GM23248 (cell line): ENCODE results near the gene ARSA. TPM values are rescaled to one million over a fixed set of nuclear protein-coding genes. Genes with fewer than 3 reads are reported as not detected.
"Not testable (repeated sequence)": the region's sequence is repeated elsewhere in the genome, so short reads cannot be mapped to it uniquely, and the experiment has no call there.

Experiments
- DNase-seq: peaks from one replicate; pipeline ENCODE4 v3.0.0-alpha.2; 2015
- H2AFZ ChIP-seq: fragments of 200-600 bp; sonication (generic); 2 replicates; pipeline ENCODE4 v1.6.1; 2016; ENCODE audit warnings: antibody characterized with exemption
- H3F3A ChIP-seq: fragments of 200-600 bp; sonication (generic); 2 replicates; pipeline ENCODE4 v1.6.1; 2016; ENCODE audit warnings: mild to moderate bottlenecking, antibody characterized with exemption, mixed run types; ENCODE audit not compliant: insufficient read depth
- H3K27ac ChIP-seq: fragments of 200-600 bp; sonication (generic); 2 replicates; pipeline ENCODE4 v1.5.1; 2016; ENCODE audit warnings: mild to moderate bottlenecking
- H3K27me3 ChIP-seq: fragments of 200-600 bp; sonication (generic); replicated peaks from 2 replicates; pipeline ENCODE4 v1.6.1; 2016; ENCODE audit warnings: mild to moderate bottlenecking; ENCODE audit not compliant: insufficient read depth
- H3K36me3 ChIP-seq: fragments of 200-600 bp; sonication (generic); 2 replicates; pipeline ENCODE4 v1.6.1; 2016; ENCODE audit warnings: low read depth, mild to moderate bottlenecking
- H3K4me1 ChIP-seq: fragments of 200-600 bp; sonication (generic); 2 replicates; pipeline ENCODE4 v1.6.1; 2016; ENCODE audit warnings: mild to moderate bottlenecking; ENCODE audit not compliant: insufficient read depth
- H3K4me2 ChIP-seq: fragments of 200-600 bp; sonication (generic); one replicate; pipeline ENCODE4 v1.6.1; 2016; ENCODE audit warnings: mild to moderate bottlenecking; ENCODE audit not compliant: unreplicated experiment
- H3K4me3 ChIP-seq: fragments of 200-600 bp; sonication (generic); 2 replicates; pipeline ENCODE4 v1.5.1; 2016; ENCODE audit warnings: mild to moderate bottlenecking
- H3K79me2 ChIP-seq: fragments of 200-600 bp; sonication (generic); 2 replicates; pipeline ENCODE4 v1.6.1; 2016; ENCODE audit warnings: mild to moderate bottlenecking; ENCODE audit not compliant: insufficient read depth
- H3K9ac ChIP-seq: fragments of 200-600 bp; sonication (generic); 2 replicates; pipeline ENCODE4 v1.6.1; 2016; ENCODE audit warnings: mild to moderate bottlenecking
- H3K9me2 ChIP-seq: fragments of 200-600 bp; sonication (generic); 2 replicates; pipeline ENCODE4 v1.6.1; 2016; ENCODE audit warnings: mixed run types, mild to moderate bottlenecking, moderate library complexity; ENCODE audit not compliant: insufficient read depth
- H3K9me3 ChIP-seq: fragments of 200-600 bp; sonication (generic); one replicate; pipeline ENCODE4 v1.6.1; 2017; ENCODE audit warnings: low read depth
- H4K20me1 ChIP-seq: fragments of 200-600 bp; sonication (generic); 2 replicates; pipeline ENCODE4 v1.6.0; 2016; ENCODE audit not compliant: insufficient read depth
- EZH2 ChIP-seq: fragments of 200-600 bp; sonication (generic); IDR thresholded peaks from 2 replicates; pipeline ENCODE4 v1.6.1; 2018; ENCODE audit warnings: antibody characterized with exemption, mild to moderate bottlenecking; ENCODE audit not compliant: insufficient read depth, poor library complexity, severe bottlenecking
- EZH2phosphoT487 ChIP-seq: fragments of 200-600 bp; sonication (generic); IDR thresholded peaks from 2 replicates; pipeline ENCODE4 v1.6.1; 2018; ENCODE audit warnings: antibody characterized with exemption, moderate library complexity, mild to moderate bottlenecking, low read depth; ENCODE audit not compliant: insufficient read depth
- WGBS, 2 experiments: methylation state at CpG; one replicate each; pipeline ENCODE4 v1.1.6; 2015 to 2017; ENCODE audit warnings: low lambda C conversion rate in 2 of 2, low coverage in 1 of 2; ENCODE audit errors: missing lambda C conversion rate in 2 of 2; 5-methylcytosine and 5-hydroxymethylcytosine counted together
- in situ Hi-C: fragments of 300-500 bp; cut with MboI; formaldehyde crosslinking; loops from 2 replicates; pipeline ENCODE4 v1.15.0; 2020
- polyA plus RNA-seq: library from polyadenylated mRNA; unstranded; fragments of >200 nt; fragmentation: Nextera tagmentation; extraction: Ambion mirVana; gene quantifications from 2 replicates; pipeline ENCODE4 v1.2.1, GENCODE V29; 2016
- total RNA-seq: library from RNA; depleted of rRNA; stranded (reverse); fragments of >200 nt; shearing (Covaris generic); gene quantifications from 2 replicates; pipeline ENCODE4 v1.2.3, GENCODE V29; 2014

ARSA gene
- total and polyA plus RNA-seq, 2 experiments from 2014 or later: 31.7 to 59.6 TPM

DNA sequence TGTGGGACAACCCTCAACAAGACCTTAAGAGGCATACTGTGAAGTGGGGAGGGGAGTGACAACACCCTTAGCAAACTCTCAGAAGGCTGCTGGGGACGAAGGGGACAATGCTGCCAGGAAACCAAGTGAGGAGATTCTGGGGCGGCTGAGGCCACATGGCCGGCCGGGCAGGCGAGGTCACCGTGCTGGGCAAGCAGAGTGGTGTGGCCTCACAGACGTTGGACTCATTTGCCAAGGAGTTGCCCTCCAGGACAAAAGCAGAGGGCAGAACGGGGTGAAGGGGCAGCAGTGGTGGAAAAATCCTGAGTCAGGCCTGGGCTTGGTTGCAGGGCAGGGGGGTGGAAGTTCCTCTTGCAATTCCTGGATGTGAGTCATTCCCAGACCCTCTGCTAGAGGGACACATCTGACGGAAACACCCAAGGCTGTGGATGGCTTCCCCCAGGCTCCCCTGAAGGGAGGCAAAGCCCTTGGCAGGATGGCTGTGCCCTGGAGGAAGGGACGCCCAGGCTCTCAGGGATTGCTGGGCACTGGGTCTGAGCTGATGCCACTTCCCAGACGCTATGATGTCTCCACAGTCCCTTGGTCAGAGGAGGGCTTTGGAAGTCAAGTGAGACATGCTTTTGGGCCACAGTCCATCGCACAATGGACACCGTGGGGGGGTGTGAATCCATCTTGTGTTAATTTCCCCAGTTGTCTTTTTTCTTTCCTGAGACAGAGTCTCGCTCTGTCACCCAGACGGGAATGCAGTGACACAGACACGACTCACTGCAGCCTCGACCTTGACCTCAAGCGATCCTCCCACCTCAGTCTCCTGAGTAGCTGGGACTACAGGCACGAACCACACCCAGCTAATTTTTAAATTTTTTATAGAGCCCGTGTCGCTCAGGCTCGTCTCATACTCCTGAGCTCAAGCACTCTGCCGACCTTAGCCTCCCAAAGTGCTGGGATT, 28.4 kb upstream of the ARSA start:
- Histone ChIP-seq H3K4me1 (peaks cover 17% of the 10 kb centered on the region), H3K27ac (peak overlapping the region; percentile 58), H2AFZ (peak overlapping the region; percentile 49), H3K9me3 (no peaks in the 10 kb centered on the region), H3K27me3 (no peaks in the 10 kb centered on the region), H3K9ac (peak overlapping the region; percentile 12; the same call in 1 of the 2 replicates), H3K36me3 (no peaks in the 10 kb centered on the region), H3F3A (no peaks in the 10 kb centered on the region), H3K79me2 (no peaks in the 10 kb centered on the region), H3K4me2 (peak overlapping the region; percentile 35), H4K20me1 (no peaks in the 10 kb centered on the region), H3K9me2 (no peaks in the 10 kb centered on the region), H3K4me3 (no peak overlapping the region)
- in situ Hi-C loops: no loop called here
- TF ChIP-seq EZH2 (no peak), EZH2phosphoT487 (no peak)
- peak; percentile 72 for DNase-seq
- 51 to 56% methylated on average over 23 of the region's 23 CpGs for WGBS, 2 experiments

- DNase-seq, H3K9me3 ChIP-seq, H3K9me2 ChIP-seq, H3K79me2 ChIP-seq, H3F3A ChIP-seq, H3K27me3 ChIP-seq, H4K20me1 ChIP-seq, H2AFZ ChIP-seq, H3K4me2 ChIP-seq, H3K4me3 ChIP-seq, H3K9ac ChIP-seq, H3K27ac ChIP-seq, H3K36me3 ChIP-seq, in situ Hi-C loops: not testable (repeated sequence)
- 80 to 82% methylated on average over 6 of the region's 6 CpGs for WGBS, 2 experiments
- peaks cover 17% of the 10 kb centered on the region for H3K4me1 ChIP-seq
Measured at GRCh38 chr22:50654664-50655063, 26.7 kb upstream of the ARSA start.

GRCh38 chr22:50653256-50653655, 25.3 kb upstream of the ARSA start:
- peaks cover 17% of the 10 kb centered on the region for H3K4me1 ChIP-seq
- H3K36me3 ChIP-seq: no peaks in the 10 kb centered on the region
- H3K4me2 ChIP-seq: no peak overlapping the region
- H3K27me3 ChIP-seq: no peaks in the 10 kb centered on the region
- no peak overlapping the region for H3K4me3 ChIP-seq
- no peaks in the 10 kb centered on the region for H4K20me1 ChIP-seq
- in situ Hi-C loops: no loop called here
- H2AFZ ChIP-seq: no peak overlapping the region
- no peaks in the 10 kb centered on the region for H3K9me2 ChIP-seq
- no peaks in the 10 kb centered on the region for H3F3A ChIP-seq
- 78% methylated on average over 10 of the region's 10 CpGs for WGBS, 2 experiments
- no peak overlapping the region for H3K27ac ChIP-seq
- H3K9me3 ChIP-seq: peaks cover 4% of the 10 kb centered on the region
- no peak overlapping the region for H3K9ac ChIP-seq
- no peak for TF ChIP-seq EZH2phosphoT487
- TF ChIP-seq EZH2: no peak
- no peaks in the 10 kb centered on the region for H3K79me2 ChIP-seq
- DNase-seq: no peak

GRCh38 chr22:50643821-50644101, 15.8 kb upstream of the ARSA start:
- not testable (repeated sequence) for H3K9me3 ChIP-seq

GRCh38 chr22:50643021-50643820, 15.3 kb upstream of the ARSA start:
- in situ Hi-C loops, H3K79me2 ChIP-seq: not testable (repeated sequence)

More at GRCh38 chr22:50643821-50644101, 15.8 kb upstream of the ARSA start:
- H2AFZ ChIP-seq, H3K27ac ChIP-seq, H3K4me2 ChIP-seq, H3K9me2 ChIP-seq, DNase-seq, H3K4me1 ChIP-seq, in situ Hi-C loops, H3K9ac ChIP-seq, H3K4me3 ChIP-seq, H4K20me1 ChIP-seq, H3F3A ChIP-seq, H3K79me2 ChIP-seq, H3K36me3 ChIP-seq: not testable (repeated sequence)
- WGBS, 2 experiments: 53 to 57% methylated on average over 3 of the region's 3 CpGs
- peaks cover 43% of the 10 kb centered on the region for H3K27me3 ChIP-seq
- TF ChIP-seq EZH2: peak; percentile 54

More at GRCh38 chr22:50643021-50643820, 15.3 kb upstream of the ARSA start:
- H3K4me1 ChIP-seq, H3K36me3 ChIP-seq, DNase-seq, H3K27ac ChIP-seq, H3K9me3 ChIP-seq, H3K9me2 ChIP-seq, H3K9ac ChIP-seq, H2AFZ ChIP-seq, H3K4me2 ChIP-seq, H3F3A ChIP-seq, H3K4me3 ChIP-seq, H4K20me1 ChIP-seq: not testable (repeated sequence)
- peaks cover 43% of the 10 kb centered on the region for H3K27me3 ChIP-seq
- WGBS, 2 experiments: 61 to 63% methylated on average over 17 of the region's 17 CpGs
